ENCODE results near the gene SCAP. TPM values are rescaled to one million over a fixed set of nuclear protein-coding genes. Genes with fewer than 3 reads are reported as not detected.

SCAP gene
- total and polyA plus RNA-seq, 7 donors, result 18.9 to 47.5 (median 34.7) TPM

- intact Hi-C loops (cut with DNase I), result loop anchor here in 1 of 2 donors (2.0 kb wide), 1 partner anchor 33 kb away; the partner anchor contains the start of gene SCAP
- Histone ChIP-seq H3K4me1 (peaks cover 28% of the 10 kb centered on the region), H3K27me3 (ENCODE audit: insufficient read depth in 3 of 3, low read length in 2 of 3) (no peaks in the 10 kb centered on the region), H3K36me3 (ENCODE audit: insufficient read depth in 1 of 2, low read depth in 1 of 2) (peaks cover 3 to 46% of the 10 kb centered on the region in 2 donors), H3K27ac (peak overlapping the region; percentile 71), H3K9me3 (no peaks in the 10 kb centered on the region), H3K4me3 (peak overlapping the region; percentile 5)
- WGBS, 3 donors, result 70 to 81% (median 76%) methylated on average over 4 of the region's 4 CpGs
- ATAC-seq, result peak in 3 of 4 donors; percentile 46 to 57 (median 54)
- TF ChIP-seq CTCF (IDR thresholded peaks at IDR 0.05), result no peak
- no peak for DNase-seq
Observed at GRCh38 chr3:47441796-47442551, 33.8 kb downstream of the SCAP start.

- no peak overlapping the region for H3K4me3 ChIP-seq
- peaks cover 3 to 46% of the 10 kb centered on the region in 2 donors for H3K36me3 ChIP-seq (ENCODE audit: insufficient read depth in 1 of 2, low read depth in 1 of 2)
- ATAC-seq, result no peak
Observed at GRCh38 chr3:47440131-47440530, 35.6 kb downstream of the SCAP start.

GRCh38 chr3:47436180-47436579, 39.6 kb downstream of the SCAP start:
- ATAC-seq, result no peak
- TF ChIP-seq CTCF (IDR thresholded peaks at IDR 0.05), result no peak
- WGBS, 3 donors, result 90 to 96% (median 91%) methylated on average over 5 of the region's 5 CpGs

More at GRCh38 chr3:47440131-47440530, 35.6 kb downstream of the SCAP start:
- H3K9me3 ChIP-seq, result no peaks in the 10 kb centered on the region
- H3K27me3 ChIP-seq (ENCODE audit: insufficient read depth in 3 of 3, low read length in 2 of 3), result no peaks in the 10 kb centered on the region
- no peak for DNase-seq
- intact Hi-C loops (cut with DNase I), result no loop called here
- no peak for TF ChIP-seq CTCF (IDR thresholded peaks at IDR 0.05)
- H3K4me1 ChIP-seq, result peaks cover 28% of the 10 kb centered on the region
- no peak overlapping the region for H3K27ac ChIP-seq

GRCh38 chr3:47434849-47435248, 40.9 kb downstream of the SCAP start:
- ATAC-seq, result no peak
- intact Hi-C loops (cut with DNase I), result no loop called here
- no peak for DNase-seq
- no peak for TF ChIP-seq CTCF (IDR thresholded peaks at IDR 0.05)
- Histone ChIP-seq H3K36me3 (ENCODE audit: insufficient read depth in 1 of 2, low read depth in 1 of 2) (peaks cover 5 to 73% of the 10 kb centered on the region in 2 donors), H3K27me3 (ENCODE audit: insufficient read depth in 3 of 3, low read length in 2 of 3) (no peaks in the 10 kb centered on the region), H3K4me3 (no peak overlapping the region), H3K9me3 (no peaks in the 10 kb centered on the region), H3K4me1 (no peaks in the 10 kb centered on the region), H3K27ac (no peak overlapping the region)
- WGBS, 3 donors, result 93 to 99% (median 96%) methylated on average over 4 of the region's 4 CpGs

More at GRCh38 chr3:47436180-47436579, 39.6 kb downstream of the SCAP start:
- Histone ChIP-seq H3K9me3 (no peaks in the 10 kb centered on the region), H3K4me3 (no peak overlapping the region), H3K27ac (no peak overlapping the region), H3K36me3 (ENCODE audit: insufficient read depth in 1 of 2, low read depth in 1 of 2) (peaks cover 4 to 70% of the 10 kb centered on the region in 2 donors), H3K27me3 (ENCODE audit: insufficient read depth in 3 of 3, low read length in 2 of 3) (no peaks in the 10 kb centered on the region), H3K4me1 (no peaks in the 10 kb centered on the region)
- no peak for DNase-seq
- intact Hi-C loops (cut with DNase I), result no loop called here
